Astrocyte of the cerebellum (primary cell): Measurements from ENCODE around the gene COL1A2.

ENCODE experiments used
- DNase-seq: peaks from one replicate; pipeline ENCODE4 v3.0.0-alpha.2; 2011; ENCODE audit warnings: low read depth
- H3K4me3 ChIP-seq: 2 replicates; pipeline ENCODE4 v1.5.1; 2011; ENCODE audit warnings: mild to moderate bottlenecking, low read depth, low read length, moderate library complexity
- CTCF ChIP-seq: IDR thresholded peaks from 2 replicates; pipeline ENCODE4 v1.5.1; 2012; ENCODE audit warnings: low read length, low read depth, moderate library complexity, mild to moderate bottlenecking; ENCODE audit errors: missing control alignments
- in situ Hi-C: cut with HindIII; loops from 2 replicates; pipeline ENCODE4 v1.10.0; 2017; ENCODE audit warnings: low sequenced_read_pairs

COL1A2 gene

GRCh38 chr7:94472608-94473007, 77.9 kb downstream of the COL1A2 start:
- no peak overlapping the region for H3K4me3 ChIP-seq
- no peak for TF ChIP-seq CTCF
- no peak for DNase-seq
- in situ Hi-C loops = no loop called here

- no peak overlapping the region for H3K4me3 ChIP-seq
- DNase-seq = no peak
- in situ Hi-C loops = no loop called here
- no peak for TF ChIP-seq CTCF
Measured at GRCh38 chr7:94476251-94476840, 81.7 kb downstream of the COL1A2 start.

- H3K4me3 ChIP-seq = no peak overlapping the region
- in situ Hi-C loops = no loop called here
- TF ChIP-seq CTCF = no peak
- DNase-seq = no peak
Measured at GRCh38 chr7:94477878-94478277, 83.2 kb downstream of the COL1A2 start.

GRCh38 chr7:94478648-94479214, 84.0 kb downstream of the COL1A2 start:
- no peak for DNase-seq
- in situ Hi-C loops = no loop called here
- TF ChIP-seq CTCF = no peak
- no peak overlapping the region for H3K4me3 ChIP-seq
